Suprapubic skin (tissue), 4 donors: ENCODE measurements around the gene GALNT18. TPM values are rescaled to one million over a fixed set of nuclear protein-coding genes. Genes with fewer than 3 reads are reported as not detected.

Experiments
- DNase-seq, 2 donors: peaks; one replicate each; pipeline ENCODE4 v3.0.0-alpha.2; 2019; ENCODE audit warnings: low spot score in 2 of 2
- H3K27ac ChIP-seq: fragments of 200-600 bp; sonication (generic); one replicate; pipeline ENCODE4 v1.5.1; 2019
- H3K27me3 ChIP-seq: fragments of 200-600 bp; sonication (generic); one replicate; pipeline ENCODE4 v1.5.1; 2019
- H3K36me3 ChIP-seq: fragments of 200-600 bp; sonication (generic); one replicate; pipeline ENCODE4 v1.5.1; 2019
- H3K4me1 ChIP-seq: fragments of 200-600 bp; sonication (generic); one replicate; pipeline ENCODE4 v1.5.1; 2019
- H3K4me3 ChIP-seq: fragments of 200-600 bp; sonication (generic); one replicate; pipeline ENCODE4 v1.5.1; 2019; ENCODE audit warnings: mild to moderate bottlenecking
- H3K9me3 ChIP-seq: fragments of 200-600 bp; sonication (generic); one replicate; pipeline ENCODE4 v1.5.1; 2019
- CTCF ChIP-seq, 2 donors: fragments of 200-600 bp in 1 of 2; fragments of 450-650 bp in 1 of 2; sonication (generic) in 1 of 2; IDR thresholded peaks; one replicate each; pipeline ENCODE4 v1.5.1; 2016 to 2019; ENCODE audit warnings: antibody characterized with exemption in 2 of 2, mild to moderate bottlenecking in 1 of 2, moderate library complexity in 1 of 2
- EP300 ChIP-seq: sonication (generic); formaldehyde crosslinking; IDR thresholded peaks from one replicate; pipeline ENCODE4 v1.6.1; 2017; ENCODE audit warnings: antibody characterized with exemption
- POLR2A ChIP-seq, 2 donors: fragments of 450-650 bp; IDR thresholded peaks; one replicate each; pipeline ENCODE4 v1.6.1; 2017; ENCODE audit warnings: antibody characterized with exemption in 2 of 2, mild to moderate bottlenecking in 2 of 2, moderate library complexity in 2 of 2
- POLR2AphosphoS5 ChIP-seq, 3 donors: sonication (generic); formaldehyde crosslinking; IDR thresholded peaks; one replicate each; pipeline ENCODE4 v1.6.1; 2017; ENCODE audit warnings: antibody characterized with exemption in 3 of 3
- WGBS: methylation state at CpG from one replicate; pipeline ENCODE4 v1.1.5; 2018; 5-methylcytosine and 5-hydroxymethylcytosine counted together
- total RNA-seq, 4 donors: library from RNA; depleted of rRNA; stranded (reverse); fragments of >200 nt; gene quantifications; one replicate each; pipeline ENCODE4 v1.1.0, GENCODE V29; 2016

GALNT18 gene
- total RNA-seq, 4 donors from 2014 or later, result 20.6 to 26.0 (median 23.1) TPM

GRCh38 chr11:11372461-11372860, 249.3 kb downstream of the GALNT18 start:
- Histone ChIP-seq H3K27me3 (no peaks in the 10 kb centered on the region), H3K27ac (no peak overlapping the region)
- WGBS, result 96% methylated on average over 6 of the region's 8 CpGs

DNA sequence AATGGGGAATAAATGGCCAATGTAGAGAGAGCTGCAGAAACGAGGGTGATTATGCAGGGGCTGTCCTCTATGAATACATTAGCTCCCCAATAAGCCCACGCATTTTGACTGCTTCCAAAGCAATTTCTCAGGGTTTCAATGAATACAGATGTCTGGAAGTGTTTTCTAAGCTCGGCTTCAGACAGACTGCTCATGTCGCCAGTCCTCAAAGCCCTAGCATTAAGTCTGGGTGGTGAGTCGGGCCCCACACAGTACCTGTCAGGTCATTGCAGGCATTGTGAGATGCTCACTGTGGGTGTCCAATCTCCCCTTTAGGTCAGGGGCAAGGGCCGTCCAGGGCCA, 250.9 kb downstream of the GALNT18 start:
- no peak overlapping the region for H3K27ac ChIP-seq
- 56% methylated on average over 6 of the region's 6 CpGs for WGBS

More at GRCh38 chr11:11372461-11372860, 249.3 kb downstream of the GALNT18 start:
- Histone ChIP-seq H3K36me3 (peaks cover 7% of the 10 kb centered on the region), H3K9me3 (no peaks in the 10 kb centered on the region), H3K4me3 (no peak overlapping the region), H3K4me1 (peaks cover 7% of the 10 kb centered on the region)
- no peak for DNase-seq
- TF ChIP-seq CTCF (IDR thresholded peaks at IDR 0.05), result no peak
- no peak for TF ChIP-seq POLR2AphosphoS5 (IDR thresholded peaks at IDR 0.05)

GRCh38 chr11:11370255-11370961, 251.4 kb downstream of the GALNT18 start:
- H3K27ac ChIP-seq, result no peak overlapping the region
- TF ChIP-seq CTCF (IDR thresholded peaks at IDR 0.05) (no peak), POLR2AphosphoS5 (IDR thresholded peaks at IDR 0.05) (no peak)
- peaks cover 7% of the 10 kb centered on the region for H3K4me1 ChIP-seq
- peaks cover 5% of the 10 kb centered on the region for H3K36me3 ChIP-seq
- H3K27me3 ChIP-seq, result no peaks in the 10 kb centered on the region
- WGBS, result 53% methylated on average over 8 of the region's 8 CpGs
- no peak overlapping the region for H3K4me3 ChIP-seq
- no peak for DNase-seq
- no peaks in the 10 kb centered on the region for H3K9me3 ChIP-seq

More for the DNA sequence above, 250.9 kb downstream of the GALNT18 start:
- Histone ChIP-seq H3K4me1 (peaks cover 7% of the 10 kb centered on the region), H3K9me3 (no peaks in the 10 kb centered on the region), H3K4me3 (no peak overlapping the region), H3K36me3 (peaks cover 5% of the 10 kb centered on the region), H3K27me3 (no peaks in the 10 kb centered on the region)
- TF ChIP-seq POLR2AphosphoS5 (IDR thresholded peaks at IDR 0.05), result no peak
- no peak for TF ChIP-seq POLR2A (IDR thresholded peaks at IDR 0.05)
- no peak for TF ChIP-seq CTCF (IDR thresholded peaks at IDR 0.05)
- no peak for TF ChIP-seq EP300
- DNase-seq, result no peak

DNA sequence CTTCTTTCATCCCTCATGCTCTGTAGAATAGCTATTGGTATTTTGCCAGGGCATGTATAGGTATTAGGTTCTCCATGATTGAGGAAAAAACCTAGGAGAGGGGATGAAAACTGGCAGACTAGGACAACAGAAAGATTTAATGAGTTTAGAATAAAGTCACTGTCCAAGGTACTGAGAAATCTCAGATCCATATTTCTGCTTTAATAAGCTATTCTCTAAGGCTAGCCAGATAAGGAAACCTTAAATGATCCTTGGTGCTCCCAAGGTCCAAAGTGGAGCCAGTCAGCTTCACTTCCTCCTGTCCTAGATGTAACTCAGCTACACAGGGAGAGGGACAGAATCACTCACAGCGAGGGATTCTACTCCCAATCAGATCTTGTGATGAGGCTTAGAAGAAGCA, 255.0 kb downstream of the GALNT18 start:
- 94% methylated on average over 1 of the region's 1 CpG for WGBS
- TF ChIP-seq POLR2A (IDR thresholded peaks at IDR 0.05) (no peak), CTCF (IDR thresholded peaks at IDR 0.05) (no peak), EP300 (no peak), POLR2AphosphoS5 (IDR thresholded peaks at IDR 0.05) (no peak)
- H3K27me3 ChIP-seq, result no peaks in the 10 kb centered on the region

GRCh38 chr11:11363674-11364073, 258.1 kb downstream of the GALNT18 start:
- Histone ChIP-seq H3K9me3 (no peaks in the 10 kb centered on the region), H3K4me3 (no peak overlapping the region), H3K4me1 (no peaks in the 10 kb centered on the region), H3K36me3 (no peaks in the 10 kb centered on the region), H3K27ac (no peak overlapping the region), H3K27me3 (no peaks in the 10 kb centered on the region)
- no peak for TF ChIP-seq POLR2AphosphoS5 (IDR thresholded peaks at IDR 0.05)
- TF ChIP-seq POLR2A (IDR thresholded peaks at IDR 0.05), result no peak
- TF ChIP-seq EP300, result no peak
- TF ChIP-seq CTCF (IDR thresholded peaks at IDR 0.05), result no peak
- DNase-seq, result no peak

More for the DNA sequence above, 255.0 kb downstream of the GALNT18 start:
- H3K4me1 ChIP-seq, result peaks cover 7% of the 10 kb centered on the region
- no peaks in the 10 kb centered on the region for H3K9me3 ChIP-seq
- no peaks in the 10 kb centered on the region for H3K36me3 ChIP-seq
- DNase-seq, result no peak
- no peak overlapping the region for H3K27ac ChIP-seq
- H3K4me3 ChIP-seq, result no peak overlapping the region
